GM12872 (cell line): ENCODE measurements around the gene GRN.

Source experiments
- CTCF ChIP-seq: IDR thresholded peaks from 3 replicates; pipeline ENCODE4 v1.5.1; 2011; ENCODE audit warnings: low read depth, mild to moderate bottlenecking, low read length, moderate library complexity; ENCODE audit not compliant: insufficient read depth

The GRN gene

GRCh38 chr17:44315760-44316731 lies 29.1 kb upstream of the GRN start:
- TF ChIP-seq CTCF, result no peak

GRCh38 chr17:44317545-44317944 lies 27.6 kb upstream of the GRN start:
- no peak for TF ChIP-seq CTCF

- no peak for TF ChIP-seq CTCF
Measured at GRCh38 chr17:44318077-44318892, 26.8 kb upstream of the GRN start.

GRCh38 chr17:44320066-44320465 lies 25.0 kb upstream of the GRN start:
- TF ChIP-seq CTCF, result no peak

- no peak for TF ChIP-seq CTCF
Measured at GRCh38 chr17:44321246-44322120, 23.6 kb upstream of the GRN start.

GRCh38 chr17:44322236-44322895 lies 22.7 kb upstream of the GRN start:
- TF ChIP-seq CTCF, result no peak
